IMR-90 (cell line): ENCODE results near the gene OR2M5. TPM values are rescaled to one million over a fixed set of nuclear protein-coding genes. Genes with fewer than 3 reads are reported as not detected.

ENCODE experiments used
- ATAC-seq: fragments of 200-7000 bp; cut with Tn5 transposase; 2 replicates; pipeline ENCODE4 v1.9.1; 2020; ENCODE audit warnings: low read depth, mild to moderate bottlenecking, moderate library complexity
- BruUV-seq: library from RNA; stranded (reverse); fragments of 400-500 nt; replicated peaks from 2 replicates; lab custom pipeline; 2021; lab: Mats Ljungman, UMichigan
- CTCF ChIA-PET: fragments of 300-600 bp; formaldehyde crosslinking; extraction: SDS; loops from one replicate; lab custom pipeline; 2021; ENCODE audit warnings: antibody characterized with exemption; lab: Yijun Ruan, JAX
- POLR2A ChIA-PET: fragments of 300-600 bp; sonication (Branson Sonifier 250); formaldehyde crosslinking; loops from one replicate; lab custom pipeline; 2022; ENCODE audit warnings: antibody characterized with exemption; ENCODE audit not compliant: unreplicated experiment; lab: Charles Lee
- DNase-seq: peaks from one replicate; pipeline ENCODE4 v3.0.0; 2013
- H2AFZ ChIP-seq: replicated peaks from 2 replicates; pipeline ENCODE3; 2013; ENCODE audit warnings: low read length, mild to moderate bottlenecking; ENCODE audit not compliant: poor library complexity
- H2AK5ac ChIP-seq: 2 replicates; pipeline ENCODE4 v1.6.1; 2013; ENCODE audit warnings: low read depth, low read length, inconsistent platforms
- H2AK9ac ChIP-seq: replicated peaks from 2 replicates; pipeline ENCODE3; 2013; ENCODE audit warnings: mild to moderate bottlenecking, low read depth, low read length, moderate library complexity; ENCODE audit not compliant: poor library complexity
- H2BK120ac ChIP-seq: 2 replicates; pipeline ENCODE4 v1.6.1; 2013; ENCODE audit warnings: low read depth, low read length, inconsistent platforms
- H2BK15ac ChIP-seq: 3 replicates; pipeline ENCODE4 v1.6.1; 2013; ENCODE audit warnings: low read depth, low read length, inconsistent platforms
- H2BK20ac ChIP-seq: 2 replicates; pipeline ENCODE4 v1.6.1; 2013; ENCODE audit warnings: low read depth, mild to moderate bottlenecking, inconsistent platforms, low read length, moderate library complexity
- H2BK5ac ChIP-seq: 2 replicates; pipeline ENCODE4 v1.6.1; 2013; ENCODE audit warnings: mild to moderate bottlenecking, low read depth, low read length, inconsistent platforms; ENCODE audit not compliant: poor library complexity, severe bottlenecking
- H3K14ac ChIP-seq: replicated peaks from 2 replicates; pipeline ENCODE4 v1.6.1; 2013; ENCODE audit warnings: low read depth, low read length, inconsistent platforms
- H3K18ac ChIP-seq: 2 replicates; pipeline ENCODE4 v1.6.1; 2013; ENCODE audit warnings: low read depth, low read length, control low read depth
- H3K23ac ChIP-seq: 2 replicates; pipeline ENCODE4 v1.6.1; 2013; ENCODE audit warnings: low read depth, low read length, inconsistent platforms
- H3K27ac ChIP-seq: 2 replicates; pipeline ENCODE4 v1.5.1; 2013; ENCODE audit warnings: mild to moderate bottlenecking, control low read depth, low read length; ENCODE audit not compliant: insufficient read depth
- H3K27me3 ChIP-seq: 2 replicates; pipeline ENCODE4 v1.6.1; 2013; ENCODE audit warnings: low read length; ENCODE audit not compliant: control insufficient read depth, insufficient read depth
- H3K36me3 ChIP-seq: 2 replicates; pipeline ENCODE4 v1.6.1; 2013; ENCODE audit warnings: low read length, mixed read lengths; ENCODE audit not compliant: control insufficient read depth, insufficient read depth
- H3K4ac ChIP-seq: 2 replicates; pipeline ENCODE4 v1.6.1; 2013; ENCODE audit warnings: low read depth, low read length, inconsistent platforms
- H3K4me1 ChIP-seq: 2 replicates; pipeline ENCODE4 v1.6.1; 2013; ENCODE audit warnings: low read length, mixed read lengths; ENCODE audit not compliant: control insufficient read depth, insufficient read depth
- H3K4me2 ChIP-seq: 2 replicates; pipeline ENCODE4 v1.6.1; 2013; ENCODE audit warnings: low read depth, mild to moderate bottlenecking, control low read depth, low read length, moderate library complexity
- H3K4me3 ChIP-seq: 2 replicates; pipeline ENCODE4 v1.5.1; 2013; ENCODE audit warnings: low read depth, mild to moderate bottlenecking, control low read depth, low read length, moderate library complexity; ENCODE audit not compliant: insufficient read depth
- H3K56ac ChIP-seq: 2 replicates; pipeline ENCODE4 v1.6.1; 2013; ENCODE audit warnings: low read length, inconsistent platforms; ENCODE audit not compliant: insufficient read depth; ENCODE audit errors: extremely low read depth
- H3K79me1 ChIP-seq, 2 experiments: 2 replicates each; pipeline ENCODE4 v1.6.1; 2013; ENCODE audit warnings: low read length in 2 of 2, inconsistent platforms in 1 of 2, low read depth in 1 of 2
- H3K9ac ChIP-seq: 2 replicates; pipeline ENCODE4 v1.6.1; 2013; ENCODE audit warnings: low read depth, low read length, control low read depth
- H3K9me1 ChIP-seq: 2 replicates; pipeline ENCODE4 v1.6.1; 2013; ENCODE audit warnings: low read length, inconsistent platforms; ENCODE audit not compliant: insufficient read depth
- H3K9me3 ChIP-seq: 2 replicates; pipeline ENCODE4 v1.6.1; 2013; ENCODE audit warnings: low read length; ENCODE audit not compliant: control insufficient read depth, insufficient read depth
- H4K20me1 ChIP-seq: 2 replicates; pipeline ENCODE4 v1.6.1; 2013; ENCODE audit warnings: low read length, inconsistent platforms; ENCODE audit not compliant: insufficient read depth
- H4K5ac ChIP-seq: 2 replicates; pipeline ENCODE4 v1.6.1; 2013; ENCODE audit warnings: mild to moderate bottlenecking, low read depth, low read length, control low read depth
- H4K8ac ChIP-seq, 2 experiments: 2 replicates each; pipeline ENCODE4 v1.6.1; 2013; ENCODE audit warnings: low read depth in 2 of 2, low read length in 2 of 2, control low read depth in 1 of 2, inconsistent platforms in 1 of 2
- H4K91ac ChIP-seq: 2 replicates; pipeline ENCODE4 v1.6.1; 2013; ENCODE audit warnings: low read depth, low read length, inconsistent platforms; ENCODE audit not compliant: insufficient read depth
- BHLHE40 ChIP-seq: fragments of 150-350 bp; IDR thresholded peaks from 2 replicates; pipeline ENCODE4 v1.6.1; 2016; ENCODE audit warnings: mild to moderate bottlenecking, low read depth, low read length
- CEBPB ChIP-seq: IDR thresholded peaks from 2 replicates; pipeline ENCODE4 v1.6.1; 2012; ENCODE audit warnings: low read depth, low read length, improper control_type of control experiment
- CHD1 ChIP-seq: IDR thresholded peaks from 2 replicates; pipeline ENCODE4 v1.6.1; 2012; ENCODE audit warnings: low read depth, low read length, improper control_type of control experiment
- CTCF ChIP-seq: conservative IDR thresholded peaks from 2 replicates; pipeline ENCODE4 v1.5.1; 2012; ENCODE audit warnings: mild to moderate bottlenecking, low read depth, low read length, improper control_type of control experiment
- FOS ChIP-seq: fragments of 150-350 bp; IDR thresholded peaks from 2 replicates; pipeline ENCODE4 v1.6.1; 2016; ENCODE audit warnings: low read depth, low read length
- MAFK ChIP-seq: IDR thresholded peaks from 2 replicates; pipeline ENCODE4 v1.6.1; 2012; ENCODE audit warnings: low read depth, low read length, improper control_type of control experiment
- MAZ ChIP-seq: IDR thresholded peaks from 2 replicates; pipeline ENCODE4 v1.6.1; 2012; ENCODE audit warnings: low read depth, mild to moderate bottlenecking, low read length, improper control_type of control experiment, moderate library complexity, borderline replicate concordance
- MXI1 ChIP-seq: IDR thresholded peaks from 2 replicates; pipeline ENCODE4 v1.6.1; 2012; ENCODE audit warnings: low read depth, mild to moderate bottlenecking, low read length, moderate library complexity, borderline replicate concordance
- NFE2L2 ChIP-seq: fragments of 150-350 bp; IDR thresholded peaks from 2 replicates; pipeline ENCODE4 v1.6.1; 2016; ENCODE audit warnings: low read depth, mild to moderate bottlenecking, low read length
- POLR2A ChIP-seq: IDR thresholded peaks from 2 replicates; pipeline ENCODE4 v1.6.1; 2012; ENCODE audit warnings: mild to moderate bottlenecking, low read depth, low read length
- RAD21 ChIP-seq: IDR thresholded peaks from 2 replicates; pipeline ENCODE4 v1.6.1; 2012; ENCODE audit warnings: low read length, improper control_type of control experiment
- RCOR1 ChIP-seq: IDR thresholded peaks from 2 replicates; pipeline ENCODE4 v1.6.1; 2012; ENCODE audit warnings: mild to moderate bottlenecking, low read length, improper control_type of control experiment; ENCODE audit not compliant: insufficient replicate concordance
- RFX5 ChIP-seq: IDR thresholded peaks from 2 replicates; pipeline ENCODE4 v1.8.0; 2012; ENCODE audit warnings: low read depth, mild to moderate bottlenecking, low read length, moderate library complexity
- SMC3 ChIP-seq: fragments of 150-350 bp; IDR thresholded peaks from 2 replicates; pipeline ENCODE4 v1.6.1; 2016; ENCODE audit warnings: low read depth, mild to moderate bottlenecking, antibody characterized with exemption, low read length, moderate library complexity
- USF2 ChIP-seq: fragments of 150-350 bp; IDR thresholded peaks from 2 replicates; pipeline ENCODE4 v1.6.1; 2017; ENCODE audit warnings: mild to moderate bottlenecking, antibody characterized with exemption, low read length, low read depth
- WGBS, 2 experiments: methylation state at CpG; one replicate each; pipeline versions ENCODE4 v1.1.5 to v1.1.7; 2013; ENCODE audit warnings: missing lambda C conversion rate in 2 of 2; ENCODE audit not compliant: insufficient read length in 1 of 2; ENCODE audit errors: extremely low coverage in 2 of 2; 5-methylcytosine and 5-hydroxymethylcytosine counted together
- dilution Hi-C: fragments of 300-500 bp; cut with HindIII; formaldehyde crosslinking; loops from one replicate; pipeline ENCODE4 v1.14.3; 2018; ENCODE audit warnings: low sequenced_read_pairs; ENCODE audit not compliant: unreplicated experiment
- in situ Hi-C: fragments of 300-500 bp; cut with MboI; formaldehyde crosslinking; loops from 3 replicates; pipeline ENCODE4 v1.14.3; 2019; ENCODE audit warnings: low sequenced_read_pairs, inconsistent platforms, mixed read lengths
- intact Hi-C: fragments of 100-400 bp; cut with micrococcal nuclease; formaldehyde crosslinking; loops from 2 replicates; pipeline ENCODE4 v1.10.0; 2022
- polyA plus RNA-seq, 3 experiments: library from polyadenylated mRNA; depleted of rRNA; stranded (reverse); fragments of >200 nt; gene quantifications; 2 replicates each; pipeline ENCODE4 v1.2.3, GENCODE V29; 2012; ENCODE audit warnings: low replicate concordance in 1 of 3
- total RNA-seq: library from RNA; depleted of rRNA; stranded (reverse); fragments of >200 nt; gene quantifications from 2 replicates; pipeline ENCODE4 v1.2.3, GENCODE V29; 2012
- TF ChIP-seq, protein P1 (sequence below): fragments of 150-350 bp; IDR thresholded peaks from 2 replicates; pipeline ENCODE4 v1.6.1; 2016; ENCODE audit warnings: low read depth, mild to moderate bottlenecking, low read length, moderate library complexity, borderline replicate concordance

OR2M5 gene
- total and polyA plus RNA-seq, 2 of the 4 experiments (the other 2 are of a cell fraction) = not detected

DNA sequence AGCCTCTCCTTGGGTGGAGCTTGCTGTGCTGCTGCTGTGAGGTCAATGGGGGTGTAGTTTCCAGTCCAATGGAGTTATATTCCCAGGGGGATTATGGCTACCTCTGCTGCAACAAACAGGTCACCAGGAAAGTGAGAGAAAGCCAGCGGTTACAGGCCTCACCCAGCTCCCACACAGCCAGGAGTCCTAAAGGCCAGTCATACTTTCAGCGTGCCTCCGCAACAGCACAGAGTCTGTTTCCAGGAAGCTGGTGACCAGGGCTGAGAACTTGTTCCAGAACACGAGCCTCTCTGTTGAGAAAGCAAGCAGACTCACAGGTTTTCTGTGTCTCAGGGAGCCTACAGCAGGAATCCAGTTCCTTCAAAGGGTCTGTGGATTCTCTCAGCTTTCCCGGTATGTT is 17.3 kb upstream of the OR2M5 start:
- Histone ChIP-seq H3K4me1 (no peaks in the 10 kb centered on the region), H3K79me1 (no peaks in the 10 kb centered on the region), H4K20me1 (no peaks in the 10 kb centered on the region), H2AK9ac (no peak overlapping the region), H3K4me3 (no peak overlapping the region), H3K9ac (no peak overlapping the region), H2BK20ac (no peak overlapping the region), H4K91ac (no peak overlapping the region), H3K9me1 (no peaks in the 10 kb centered on the region), H3K36me3 (no peaks in the 10 kb centered on the region), H3K14ac (no peak overlapping the region), H4K5ac (no peak overlapping the region), H2AFZ (no peak overlapping the region), H3K4ac (no peak overlapping the region), H3K9me3 (peaks cover 20% of the 10 kb centered on the region), H2BK15ac (no peak overlapping the region), H3K27ac (no peak overlapping the region), H3K27me3 (no peaks in the 10 kb centered on the region), H3K23ac (no peak overlapping the region), H3K18ac (no peak overlapping the region), H2AK5ac (no peak overlapping the region), H2BK120ac (no peak overlapping the region), H3K56ac (no peak overlapping the region), H3K4me2 (no peak overlapping the region), H2BK5ac (no peak overlapping the region), H4K8ac (no peak overlapping the region)
- ATAC-seq (no peak), DNase-seq (no peak)
- in situ Hi-C loops (no loop called here), intact Hi-C loops (no loop called here), dilution Hi-C loops (no loop called here)
- TF ChIP-seq RAD21 (no peak), SMC3 (no peak), CHD1 (no peak), CEBPB (no peak), CTCF (no peak), NFE2L2 (no peak), BHLHE40 (no peak), USF2 (no peak), POLR2A (no peak), FOS (no peak), RCOR1 (no peak), MAZ (no peak), RFX5 (no peak), MXI1 (no peak), MAFK (no peak)
- TF ChIP-seq, protein P1, sequence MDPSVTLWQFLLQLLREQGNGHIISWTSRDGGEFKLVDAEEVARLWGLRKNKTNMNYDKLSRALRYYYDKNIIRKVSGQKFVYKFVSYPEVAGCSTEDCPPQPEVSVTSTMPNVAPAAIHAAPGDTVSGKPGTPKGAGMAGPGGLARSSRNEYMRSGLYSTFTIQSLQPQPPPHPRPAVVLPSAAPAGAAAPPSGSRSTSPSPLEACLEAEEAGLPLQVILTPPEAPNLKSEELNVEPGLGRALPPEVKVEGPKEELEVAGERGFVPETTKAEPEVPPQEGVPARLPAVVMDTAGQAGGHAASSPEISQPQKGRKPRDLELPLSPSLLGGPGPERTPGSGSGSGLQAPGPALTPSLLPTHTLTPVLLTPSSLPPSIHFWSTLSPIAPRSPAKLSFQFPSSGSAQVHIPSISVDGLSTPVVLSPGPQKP = no peak
- CTCF ChIA-PET = no interaction called here
- WGBS, 2 experiments = 93% methylated on average over 2 of the region's 5 CpGs; no CpG with 5 or more reads in 1 of the 2 experiments
- POLR2A ChIA-PET = no interaction called here
- BruUV-seq = no TSS peak
